RKO (cell line): ENCODE results near the gene DMAC2.
A peak's percentile ranks its signal among the peaks of the same experiment; 100 is the strongest.
"Not testable (repeated sequence)": the region's sequence is repeated elsewhere in the genome, so short reads cannot be mapped to it uniquely, and the experiment has no call there.

ENCODE experiments used
- DNase-seq: peaks from one replicate; pipeline ENCODE4 v3.0.0-alpha.2; 2016; ENCODE audit warnings: low spot score

Gene DMAC2

DNA sequence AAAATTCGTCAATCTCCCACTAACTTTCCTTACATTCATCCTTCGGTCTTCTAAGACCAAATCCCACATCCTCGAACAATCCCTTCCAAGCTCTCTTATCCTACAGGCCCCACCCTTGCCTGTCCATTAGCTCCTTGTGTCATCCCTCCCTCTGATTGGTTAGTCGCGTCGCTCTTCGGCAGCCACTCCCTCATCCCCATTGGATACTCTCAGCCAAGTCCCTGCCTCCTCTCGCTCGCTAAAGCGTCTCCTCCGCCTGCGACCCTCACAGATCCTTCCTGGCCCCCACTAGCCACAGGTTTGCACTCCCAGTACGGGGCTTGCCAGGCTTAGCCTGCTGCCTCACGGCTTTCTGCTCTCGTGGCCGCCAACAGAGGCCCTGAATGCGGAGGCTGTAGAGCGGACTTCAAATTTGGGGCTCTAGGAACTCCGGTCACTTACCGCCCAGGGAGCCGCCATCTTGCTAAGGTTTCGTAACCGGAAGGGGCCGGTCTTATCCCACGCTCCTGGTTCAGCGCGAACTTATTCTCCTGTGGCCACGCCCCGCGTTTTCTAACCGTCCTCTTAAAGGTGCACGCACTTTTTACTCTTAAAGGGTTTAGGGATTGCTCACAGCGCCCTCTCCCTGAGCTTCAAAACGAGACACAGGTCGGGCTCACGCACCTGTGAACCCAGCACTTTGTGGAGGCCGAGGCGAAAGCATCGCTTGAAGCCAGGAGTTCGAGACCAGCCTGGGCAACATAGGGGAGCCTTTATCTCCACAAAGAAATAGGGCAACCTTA lies at the start of gene DMAC2:
DMAC2 (minus strand) TSS at position 472 of the 782 bp plus-strand sequence; CDS start at position 459, 13 bp downstream.
- peak; percentile 98 for DNase-seq

DNA sequence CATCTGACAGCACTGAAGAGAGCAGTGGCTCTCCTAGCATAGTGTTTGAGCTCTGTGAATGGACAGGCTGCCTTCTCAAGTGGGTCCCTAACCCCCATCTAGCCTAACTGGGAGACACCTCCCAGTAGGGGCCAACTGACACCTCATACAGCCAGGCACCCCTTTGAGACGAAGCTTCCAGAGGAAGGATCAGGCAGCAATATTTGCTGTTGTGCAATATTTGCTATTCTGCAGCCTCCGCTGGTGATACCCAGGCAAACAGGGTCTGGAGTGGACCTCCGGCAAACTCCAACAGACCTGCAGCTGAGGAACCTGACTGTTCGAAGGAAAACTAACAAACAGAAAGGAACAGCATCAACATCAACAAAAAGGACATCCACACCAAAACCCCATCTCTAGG lies 47.2 kb upstream of the DMAC2 start:
- DNase-seq: not testable (repeated sequence)

DNA sequence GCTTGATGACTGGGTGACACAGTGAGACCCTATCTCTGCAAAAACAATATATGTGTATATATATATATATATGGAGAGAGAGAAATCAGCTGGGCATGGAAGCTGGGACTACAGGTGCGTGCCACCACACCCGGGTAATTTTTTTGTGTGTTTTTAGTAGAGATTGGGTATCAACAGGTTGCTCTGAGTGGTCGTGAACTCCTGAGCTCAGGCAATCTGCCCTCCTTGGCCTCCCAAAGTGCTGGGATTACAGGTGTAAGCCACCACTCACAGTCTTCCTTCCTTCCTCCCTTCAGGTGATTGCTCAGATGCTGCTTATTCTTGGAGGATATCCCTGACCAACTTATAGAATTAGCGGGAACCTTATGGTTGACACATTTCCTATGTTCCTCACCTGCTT lies 45.1 kb upstream of the DMAC2 start:
- no peak for DNase-seq

DNA sequence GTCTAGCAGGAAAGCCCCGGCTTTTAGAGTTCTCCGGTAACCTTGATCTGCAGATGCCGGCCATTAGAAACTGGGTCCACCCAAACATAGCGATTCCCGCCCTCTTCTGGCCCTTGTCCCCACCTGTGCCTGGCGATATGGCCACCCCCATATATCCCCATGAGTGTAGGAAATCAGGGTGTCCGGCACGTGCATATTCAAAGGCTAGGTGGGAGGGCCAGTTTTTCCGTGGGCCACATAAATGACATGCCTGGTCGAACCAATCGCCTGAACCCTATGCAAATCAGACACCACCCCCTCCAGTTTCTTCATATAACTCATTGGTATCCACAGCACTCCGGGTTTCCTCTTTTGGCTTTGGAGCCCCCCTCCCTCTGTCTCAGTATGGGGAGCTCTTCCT lies 40.6 kb upstream of the DMAC2 start:
- no peak for DNase-seq

DNA sequence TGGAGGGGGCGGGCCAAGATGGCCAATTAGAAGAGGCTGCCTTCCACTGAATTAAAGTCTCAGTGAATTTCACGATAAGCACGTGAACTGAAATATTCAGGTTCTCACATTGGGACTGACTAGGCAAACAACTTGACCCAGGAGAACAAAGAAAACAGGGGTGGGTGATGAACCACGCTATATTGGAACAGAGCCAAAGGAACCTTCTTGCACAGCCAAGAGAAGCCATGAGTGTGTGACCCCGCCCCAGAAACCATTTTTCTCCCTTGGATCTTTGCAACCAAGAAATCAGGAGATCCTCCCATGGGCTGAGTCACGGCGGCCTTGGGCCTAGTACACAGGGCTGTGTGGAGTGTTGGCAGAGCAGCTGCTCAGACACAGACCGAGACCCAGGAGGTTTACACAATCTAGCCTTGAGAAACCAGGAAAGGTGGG lies 40.1 kb upstream of the DMAC2 start:
- no peak for DNase-seq

DNA sequence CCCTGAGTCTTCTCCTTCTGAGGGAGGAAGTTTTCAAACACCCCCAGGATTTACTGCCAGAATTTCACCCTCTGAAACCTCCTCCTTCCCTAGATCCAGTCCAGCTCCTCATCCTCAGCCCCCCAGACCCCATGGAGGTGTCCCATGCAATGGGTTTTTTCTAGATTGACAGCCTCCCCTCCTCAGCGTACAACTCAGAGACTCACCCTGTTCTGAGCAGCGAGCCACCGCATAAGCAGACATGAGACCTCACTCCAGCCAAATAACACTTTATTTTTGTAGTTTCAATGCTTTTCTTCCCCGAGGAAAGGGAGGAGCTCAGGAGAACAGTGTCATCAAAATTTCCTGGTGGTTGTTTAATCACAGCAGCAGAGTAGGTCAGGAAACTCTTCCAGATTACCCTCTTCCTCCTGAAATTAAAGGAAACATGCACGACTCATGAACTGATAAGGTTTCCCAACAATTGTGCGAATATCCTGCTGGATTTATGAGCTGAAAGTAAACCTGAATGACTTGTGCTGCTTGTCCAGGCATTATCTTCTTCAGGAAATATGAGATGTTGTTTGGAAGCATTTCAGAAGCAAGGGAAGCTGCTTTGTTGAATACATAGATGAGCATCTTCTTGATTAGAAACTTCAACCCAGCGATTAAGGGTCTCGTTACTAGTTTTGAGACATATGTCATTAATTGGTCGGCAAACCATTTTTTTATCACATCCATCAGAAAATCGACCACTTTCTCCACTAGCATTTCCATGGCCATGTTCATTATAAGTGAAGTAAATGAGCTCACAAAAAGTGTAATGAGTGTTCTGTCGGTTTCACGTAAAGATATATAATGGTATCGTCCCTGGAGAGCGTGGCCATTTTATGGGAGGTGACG lies 39.4 kb upstream of the DMAC2 start:
- DNase-seq: no peak

DNA sequence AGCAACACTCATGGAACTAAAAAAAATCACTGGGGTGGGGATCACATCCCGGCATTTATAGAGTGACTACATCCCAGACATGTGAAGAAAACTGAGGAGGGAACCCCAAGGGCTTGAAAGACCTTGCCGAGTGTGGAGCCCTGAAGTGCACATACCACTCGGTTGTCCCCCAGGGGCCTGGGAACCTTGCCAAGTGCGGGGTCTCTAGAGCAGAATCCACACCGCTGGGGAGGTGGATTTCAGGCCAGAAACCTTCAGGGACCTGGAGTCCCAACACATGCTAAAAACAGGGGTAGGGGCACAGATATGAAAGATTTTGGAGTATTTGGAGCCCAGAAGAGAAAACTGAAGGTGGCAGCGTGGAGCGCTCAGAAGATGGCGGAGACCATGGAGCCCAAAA lies 38.5 kb upstream of the DMAC2 start:
- no peak for DNase-seq

DNA sequence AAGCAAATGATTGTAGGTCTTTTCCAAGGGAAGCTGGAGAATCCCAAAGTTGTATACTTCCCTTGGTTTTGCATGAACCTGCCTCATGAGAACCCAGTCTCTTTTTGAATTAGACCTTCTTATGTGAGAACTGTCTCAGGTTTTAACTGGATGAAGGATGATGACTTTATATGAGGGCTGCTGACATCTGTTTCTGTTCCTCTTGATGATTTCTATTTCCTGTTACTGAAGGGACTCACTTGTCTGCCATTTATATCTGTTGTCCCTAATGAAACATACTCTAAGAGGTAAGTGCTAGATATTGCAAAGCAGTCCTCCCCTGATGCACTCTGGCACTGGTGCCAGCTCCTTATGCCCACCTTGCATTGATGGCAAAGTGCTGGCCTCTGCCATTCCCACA lies 36.9 kb upstream of the DMAC2 start:
- DNase-seq: no peak

DNA sequence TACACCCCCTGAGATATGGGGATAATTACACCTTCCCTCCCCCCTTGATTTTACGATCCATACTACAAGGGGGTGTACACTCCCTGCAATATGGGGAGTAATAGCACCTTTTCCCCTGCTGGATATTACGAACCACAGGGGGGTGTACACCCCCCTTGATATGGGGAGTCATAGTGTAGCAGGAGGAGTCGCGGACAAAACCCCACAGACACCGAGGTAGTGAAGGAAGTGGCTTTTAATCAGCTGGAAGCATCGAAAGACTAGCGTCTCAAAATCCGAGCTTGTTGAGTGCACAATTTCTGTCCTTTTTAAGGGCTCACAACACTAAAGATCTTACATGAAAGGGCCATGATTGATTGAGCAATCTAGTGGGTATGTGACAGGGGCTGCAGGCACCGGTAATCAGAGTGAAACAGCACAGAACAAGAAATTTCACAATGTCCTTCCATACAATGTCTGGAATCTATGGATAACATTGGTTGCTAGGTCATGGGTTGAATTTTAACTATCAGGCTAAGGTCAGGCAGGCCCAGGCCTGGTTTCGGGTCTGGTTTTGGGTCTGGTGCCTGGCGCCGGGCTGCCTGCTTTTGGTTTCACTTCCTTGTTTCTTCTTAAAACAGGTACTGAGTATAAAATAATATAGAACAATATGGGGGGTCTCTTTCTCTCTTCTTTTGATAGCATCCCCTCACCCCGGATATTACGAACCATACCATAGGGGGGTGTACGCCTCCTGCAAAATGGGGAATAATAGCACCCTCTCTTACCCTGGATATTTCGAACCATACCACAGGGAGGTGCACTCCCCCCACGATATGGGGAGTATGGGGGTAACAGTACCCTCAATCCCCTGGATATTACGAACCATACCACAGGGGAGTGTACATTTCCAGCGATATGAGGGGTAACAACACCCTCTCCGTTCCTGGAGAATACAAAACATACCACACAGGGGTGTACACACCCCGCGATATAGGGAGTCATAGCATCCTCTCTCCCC lies 23.8 kb upstream of the DMAC2 start:
- DNase-seq: not testable (repeated sequence)

DNA sequence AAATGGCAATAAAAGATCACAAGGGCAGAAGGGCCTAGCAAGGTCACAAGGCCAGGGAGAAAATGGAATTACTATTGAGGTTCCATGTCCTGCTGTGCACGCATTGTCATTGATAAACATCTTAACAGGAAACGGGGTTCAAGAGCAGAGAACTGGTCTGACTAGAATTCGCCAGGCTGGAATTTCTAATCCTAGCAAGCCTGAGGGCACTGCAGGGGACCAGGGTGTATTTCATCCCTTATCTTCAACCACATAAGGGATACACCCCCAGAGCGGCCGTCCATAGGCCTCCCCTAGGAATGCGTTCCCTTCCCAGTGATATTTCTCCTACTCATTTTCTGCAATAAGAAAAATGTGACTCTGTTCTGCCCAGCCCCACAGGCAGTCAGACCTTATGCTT lies 22.8 kb upstream of the DMAC2 start:
- no peak for DNase-seq

DNA sequence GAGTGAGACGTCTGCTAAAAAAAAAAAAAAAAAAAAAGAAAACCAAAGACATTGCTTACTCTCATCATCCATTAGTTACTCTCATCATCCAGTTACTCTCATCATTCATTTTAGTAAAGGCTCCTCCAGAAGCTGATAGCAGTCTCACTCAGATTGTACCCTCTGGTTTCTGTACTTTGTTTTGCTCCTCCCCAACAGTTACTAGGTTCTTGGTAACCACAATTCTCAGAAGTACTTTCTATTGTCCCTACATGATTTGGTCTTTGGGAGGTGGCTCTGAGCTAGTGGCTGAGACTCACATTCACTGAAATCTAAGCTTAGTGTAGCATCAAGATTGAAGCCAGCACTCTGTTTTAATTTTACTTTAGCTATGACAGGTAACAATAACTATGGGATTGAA lies 17.5 kb upstream of the DMAC2 start:
- DNase-seq: no peak

DNA sequence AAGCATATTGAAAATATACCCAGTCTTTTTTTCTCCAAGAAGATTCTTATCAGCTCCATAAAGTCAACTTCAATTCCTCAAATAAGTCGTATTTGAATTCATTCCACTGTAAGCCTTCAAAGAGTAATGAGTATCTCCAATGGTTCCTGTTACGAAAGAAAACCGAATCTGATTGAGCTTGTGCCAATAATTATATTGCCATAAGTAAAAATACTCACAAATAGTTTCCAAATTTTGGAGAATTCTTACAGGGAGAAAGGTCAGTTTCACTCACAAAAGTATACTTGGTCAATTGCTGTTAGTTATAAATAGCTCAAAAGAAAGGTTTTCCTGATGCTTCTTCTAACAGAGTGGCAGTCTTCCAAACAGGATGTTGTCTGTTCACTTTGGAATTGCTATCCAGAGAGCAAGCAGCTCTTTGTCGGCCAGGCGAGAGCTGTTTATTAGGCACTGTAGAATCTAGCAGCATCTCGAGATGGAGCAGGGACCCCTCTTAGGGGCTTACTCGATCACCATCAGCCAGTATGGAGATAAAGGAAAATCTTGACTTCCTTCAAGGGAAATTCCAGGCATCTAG lies 16.7 kb upstream of the DMAC2 start:
- no peak for DNase-seq

DNA sequence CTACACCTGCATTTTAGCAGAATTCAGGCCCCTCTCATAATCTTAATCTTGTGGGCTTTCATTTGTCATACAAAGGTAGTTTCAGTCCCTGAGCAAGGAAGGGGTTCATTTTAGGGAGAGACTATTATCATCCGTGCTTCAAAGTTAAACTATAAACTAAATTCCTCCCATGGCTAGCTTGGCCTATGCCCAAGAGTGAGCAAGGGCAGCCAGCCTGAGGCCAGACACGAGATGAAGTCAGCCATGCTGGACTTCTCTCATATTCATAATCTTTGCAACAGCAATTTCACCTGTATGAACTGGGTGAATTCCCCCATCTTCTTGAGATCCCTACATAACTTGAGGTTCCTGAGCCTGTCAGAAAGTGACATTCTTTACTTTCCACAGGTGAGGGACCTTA lies 16.2 kb upstream of the DMAC2 start:
- no peak for DNase-seq

DNA sequence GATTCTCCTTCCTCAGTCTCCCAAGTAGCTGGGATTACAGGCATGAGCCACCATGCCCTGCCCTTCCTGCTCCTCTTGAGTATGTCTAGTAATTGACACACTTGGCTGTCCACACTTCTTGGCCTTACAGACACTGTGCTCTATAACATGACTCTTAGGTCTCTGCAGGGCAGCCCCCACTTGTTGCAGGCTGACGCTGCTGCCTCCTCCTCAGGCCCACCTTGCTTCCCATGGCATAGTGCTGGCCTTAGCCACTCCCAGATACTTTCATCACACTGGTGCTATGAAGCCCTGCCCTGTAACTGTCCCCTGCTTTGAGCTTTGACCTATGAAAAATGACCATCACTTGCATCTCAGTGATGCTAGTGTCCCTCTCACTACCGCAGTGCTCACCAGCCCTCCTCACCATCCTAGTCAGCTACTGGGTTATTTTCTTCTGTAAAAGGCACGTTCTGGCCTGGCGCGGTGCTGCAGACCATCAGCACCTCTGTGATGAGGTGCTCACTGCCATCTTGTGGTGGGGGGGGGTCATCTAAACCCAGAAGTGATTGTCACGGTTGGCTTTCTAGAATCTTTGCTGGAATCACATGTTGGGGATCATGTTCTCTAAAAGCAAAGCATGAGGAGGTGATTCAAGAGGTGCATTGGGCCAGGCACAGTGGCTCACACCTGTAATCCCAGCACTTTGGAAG lies 13.0 kb upstream of the DMAC2 start:
- no peak for DNase-seq

DNA sequence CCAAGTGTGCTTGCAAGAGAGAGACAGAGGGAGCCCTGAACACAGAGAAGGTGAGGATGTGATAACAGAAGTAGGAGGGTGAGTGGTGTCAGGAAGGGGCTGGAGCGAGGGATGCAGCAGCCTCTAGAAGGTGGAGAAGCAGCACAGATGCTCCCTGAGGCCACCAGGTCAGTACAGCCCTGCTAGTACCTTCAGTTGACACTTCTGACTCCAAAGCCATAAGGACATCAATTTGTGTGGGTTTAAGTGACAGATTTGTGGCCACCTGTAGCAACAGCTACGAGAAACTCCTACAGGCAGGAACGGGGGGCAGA lies 10.1 kb upstream of the DMAC2 start:
- no peak for DNase-seq

DNA sequence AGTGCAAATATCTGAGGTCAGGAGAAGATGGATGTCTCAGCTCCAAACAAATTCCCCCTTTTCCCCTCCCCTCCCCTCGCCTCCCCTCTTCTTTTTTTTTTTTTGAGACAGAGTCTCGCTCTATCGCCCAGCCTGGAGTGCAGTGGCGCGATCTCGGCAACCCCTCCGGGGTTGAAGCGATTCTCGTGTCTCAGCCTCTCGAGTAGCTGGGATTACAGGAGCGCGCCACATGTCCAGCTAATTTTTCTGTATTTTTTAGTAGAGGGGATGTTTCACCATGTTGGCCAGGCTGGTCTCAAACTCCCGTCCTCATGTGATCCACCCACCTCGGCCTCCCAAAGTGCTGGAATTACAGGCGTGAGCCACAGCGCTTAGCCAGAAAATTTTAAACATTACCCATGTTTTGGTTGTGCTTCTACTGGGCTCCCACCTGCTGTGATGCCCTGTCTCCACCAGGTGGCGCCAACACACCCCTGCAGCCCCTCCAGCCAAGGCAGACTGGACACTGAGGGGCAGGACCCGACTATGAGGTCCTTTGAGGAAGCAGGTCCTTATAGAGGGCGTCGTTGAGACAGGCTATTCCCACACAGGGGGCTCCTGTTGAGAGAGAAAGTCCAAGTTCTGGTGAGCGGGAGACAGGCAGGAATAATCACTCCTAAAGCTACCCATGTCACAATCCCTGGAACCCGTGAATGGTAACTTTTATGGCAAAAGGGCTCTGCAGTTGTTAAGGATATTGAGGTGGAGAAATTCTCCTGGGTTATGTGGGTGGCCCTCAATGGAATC lies 9.6 kb upstream of the DMAC2 start:
- peak; percentile 57 for DNase-seq

DNA sequence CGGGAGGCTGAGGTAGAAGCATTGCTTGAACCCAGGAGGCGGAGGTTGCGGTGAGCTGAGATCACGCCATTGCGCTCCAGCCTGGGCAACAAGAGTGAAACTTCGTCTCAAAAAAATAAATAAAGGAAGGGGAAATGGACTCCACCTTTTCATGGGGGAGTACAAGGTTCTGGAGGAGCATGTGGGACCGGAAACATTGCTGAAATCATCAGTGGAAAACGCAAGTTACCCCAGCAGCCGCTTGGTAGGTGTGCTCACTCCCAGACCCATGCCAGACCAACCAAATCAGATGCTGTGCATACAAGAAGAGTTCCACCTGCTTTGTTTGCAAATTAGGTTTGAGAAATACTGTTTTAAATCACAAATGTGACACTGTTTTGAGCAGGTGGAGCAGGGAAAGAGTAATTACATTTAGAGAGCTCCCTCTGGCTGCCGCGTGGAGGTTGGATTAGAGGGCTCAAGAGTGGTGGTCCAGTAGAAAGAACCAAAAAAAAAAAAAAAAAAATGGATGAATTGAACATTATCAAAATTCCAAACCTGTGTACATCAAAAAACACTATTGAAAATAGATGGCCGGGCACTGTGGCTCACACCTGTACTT lies 8.1 kb upstream of the DMAC2 start:
- no peak for DNase-seq

DNA sequence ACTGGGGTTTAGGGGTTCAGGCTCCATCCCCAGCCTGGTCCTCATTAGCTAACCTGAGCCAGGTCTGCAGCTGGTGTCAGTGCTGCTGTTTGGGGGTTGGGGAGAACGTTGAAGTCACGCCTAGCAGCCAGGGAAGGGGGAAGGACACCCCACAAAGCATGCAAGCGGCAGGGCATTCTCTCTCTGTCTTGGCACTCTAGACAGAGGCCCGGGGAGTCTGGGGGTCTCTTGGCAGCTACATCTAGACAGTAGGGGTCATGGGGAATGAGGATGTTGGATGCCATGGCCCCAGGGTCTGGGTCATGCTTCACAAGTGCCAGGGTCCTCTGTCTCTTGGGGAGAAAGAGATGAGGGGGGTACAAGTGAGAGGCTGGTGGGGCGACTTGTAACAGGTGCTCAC lies 5.9 kb upstream of the DMAC2 start:
- DNase-seq: no peak

DNA sequence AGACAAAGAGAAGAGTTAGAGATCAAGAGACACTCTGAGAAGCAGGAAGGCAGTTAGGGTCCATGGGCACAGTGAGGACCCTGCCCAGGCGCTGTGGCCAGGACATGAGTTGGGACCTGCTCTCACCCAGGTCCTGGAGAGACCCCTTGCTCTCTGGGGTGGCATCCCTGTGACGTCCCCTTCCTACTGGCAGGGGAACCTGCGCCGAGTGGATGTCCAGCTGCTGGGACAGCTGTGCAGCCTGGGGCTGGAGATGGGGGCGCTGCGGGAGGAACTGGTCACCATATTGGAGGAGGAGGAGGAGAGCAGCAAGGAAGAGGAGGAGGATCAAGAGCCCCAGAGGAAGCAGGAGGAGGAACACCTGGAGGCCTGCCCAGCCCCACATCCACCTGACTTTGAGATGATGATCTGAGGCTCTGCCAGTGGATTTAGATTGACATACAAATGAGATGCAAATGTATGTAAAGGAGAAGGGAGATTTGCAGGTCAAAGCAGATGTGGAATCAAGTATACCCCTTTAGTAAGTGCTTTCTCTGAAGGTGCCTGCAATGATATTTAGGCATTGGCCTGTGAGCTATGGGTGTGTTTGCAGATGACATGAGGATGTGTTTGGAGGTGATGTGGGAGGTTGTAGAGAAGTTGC lies 4.2 kb upstream of the DMAC2 start:
- no peak for DNase-seq
